ENCODE measurements around the gene CEP112. TPM values are rescaled to one million over a fixed set of nuclear protein-coding genes. Genes with fewer than 3 reads are reported as not detected.
"Not testable (repeated sequence)": the region's sequence is repeated elsewhere in the genome, so short reads cannot be mapped to it uniquely, and the experiment has no call there.

CEP112 gene
- total RNA-seq, 1 donor from 2014 or later: 14.5 TPM

DNA sequence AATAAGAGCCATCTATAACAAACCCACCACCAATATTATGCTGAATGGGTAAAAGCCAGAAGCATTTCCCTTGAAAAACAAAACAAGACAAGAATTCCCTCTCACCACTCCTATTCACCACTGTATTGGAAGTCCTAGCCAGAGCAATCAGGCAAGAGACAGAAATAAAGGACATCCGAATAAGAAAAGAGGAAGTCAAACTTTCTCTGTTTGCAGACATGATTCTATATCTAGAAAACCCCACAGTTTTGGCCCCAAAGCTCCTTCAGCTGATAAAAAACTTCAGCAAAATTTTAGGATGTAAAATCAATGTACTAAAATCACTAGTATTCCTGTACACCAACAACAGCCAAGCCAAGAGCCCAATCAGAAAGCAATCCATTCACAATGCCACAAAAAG is 358.7 kb downstream of the CEP112 start:
- DNase-seq: no peak
- TF ChIP-seq, protein P1, sequence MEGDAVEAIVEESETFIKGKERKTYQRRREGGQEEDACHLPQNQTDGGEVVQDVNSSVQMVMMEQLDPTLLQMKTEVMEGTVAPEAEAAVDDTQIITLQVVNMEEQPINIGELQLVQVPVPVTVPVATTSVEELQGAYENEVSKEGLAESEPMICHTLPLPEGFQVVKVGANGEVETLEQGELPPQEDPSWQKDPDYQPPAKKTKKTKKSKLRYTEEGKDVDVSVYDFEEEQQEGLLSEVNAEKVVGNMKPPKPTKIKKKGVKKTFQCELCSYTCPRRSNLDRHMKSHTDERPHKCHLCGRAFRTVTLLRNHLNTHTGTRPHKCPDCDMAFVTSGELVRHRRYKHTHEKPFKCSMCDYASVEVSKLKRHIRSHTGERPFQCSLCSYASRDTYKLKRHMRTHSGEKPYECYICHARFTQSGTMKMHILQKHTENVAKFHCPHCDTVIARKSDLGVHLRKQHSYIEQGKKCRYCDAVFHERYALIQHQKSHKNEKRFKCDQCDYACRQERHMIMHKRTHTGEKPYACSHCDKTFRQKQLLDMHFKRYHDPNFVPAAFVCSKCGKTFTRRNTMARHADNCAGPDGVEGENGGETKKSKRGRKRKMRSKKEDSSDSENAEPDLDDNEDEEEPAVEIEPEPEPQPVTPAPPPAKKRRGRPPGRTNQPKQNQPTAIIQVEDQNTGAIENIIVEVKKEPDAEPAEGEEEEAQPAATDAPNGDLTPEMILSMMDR (IDR thresholded peaks at IDR 0.05; ENCODE audit: borderline replicate concordance): no peak
- intact Hi-C loops (cut with micrococcal nuclease): no loop called here
- no peaks in the 10 kb centered on the region for H3K4me1 ChIP-seq
- H3K9me3 ChIP-seq (replicated peaks): peaks cover 65% of the 10 kb centered on the region
- H3K4me3 ChIP-seq: no peak overlapping the region
- H3K27ac ChIP-seq (replicated peaks): no peak overlapping the region
- H3K27me3 ChIP-seq (ENCODE audit: low read depth): no peaks in the 10 kb centered on the region
- peaks cover 25% of the 10 kb centered on the region for H3K36me3 ChIP-seq

DNA sequence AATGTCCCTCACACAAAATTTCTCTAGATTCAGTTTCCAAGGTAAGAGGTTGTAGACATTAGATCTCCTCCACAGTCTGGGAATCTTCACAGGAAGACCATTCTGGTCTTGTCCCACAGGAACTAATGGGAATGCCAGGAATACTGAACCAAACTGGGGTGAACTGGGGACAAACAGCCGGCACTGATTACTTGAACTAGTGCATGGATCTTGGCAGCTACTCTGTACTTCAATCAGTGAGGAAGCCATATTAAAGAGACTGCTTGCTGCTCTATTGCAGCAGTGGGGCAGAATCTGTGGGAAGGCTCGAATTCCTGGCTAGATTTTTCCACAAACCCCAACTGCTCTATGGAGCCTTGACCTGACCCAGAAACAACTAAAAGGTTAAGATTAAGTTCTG is 361.6 kb downstream of the CEP112 start:
- H3K4me3 ChIP-seq: no peak overlapping the region
- DNase-seq: no peak
- H3K36me3 ChIP-seq: peaks cover 10% of the 10 kb centered on the region
- intact Hi-C loops (cut with micrococcal nuclease): no loop called here
- H3K4me1 ChIP-seq: no peaks in the 10 kb centered on the region
- H3K27ac ChIP-seq (replicated peaks): no peak overlapping the region
- no peaks in the 10 kb centered on the region for H3K27me3 ChIP-seq (ENCODE audit: low read depth)
- TF ChIP-seq, protein P1 (IDR thresholded peaks at IDR 0.05; ENCODE audit: borderline replicate concordance): no peak
- peaks cover 54% of the 10 kb centered on the region for H3K9me3 ChIP-seq (replicated peaks)

DNA sequence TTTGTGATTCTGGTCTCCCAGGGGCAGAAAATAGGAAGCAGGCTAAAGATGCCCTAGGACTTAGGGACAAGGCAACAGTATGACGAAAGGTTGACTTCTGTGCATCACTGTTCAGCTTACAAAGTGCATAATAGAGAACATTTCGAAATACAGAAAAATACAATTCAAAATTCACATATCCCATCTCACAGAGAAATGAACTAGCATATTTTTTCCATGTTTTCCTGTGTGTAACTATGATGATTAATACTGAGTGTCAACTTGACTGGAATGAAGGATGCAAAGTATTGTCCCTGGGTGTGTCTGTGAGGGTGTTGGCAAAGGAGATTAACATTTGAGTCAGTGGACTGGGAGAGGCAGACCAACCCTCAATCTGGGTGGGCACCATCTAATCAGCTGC is 365.4 kb downstream of the CEP112 start:
- H3K36me3 ChIP-seq; H3K27me3 ChIP-seq (ENCODE audit: low read depth); H3K4me3 ChIP-seq; DNase-seq; intact Hi-C loops (cut with micrococcal nuclease); H3K27ac ChIP-seq (replicated peaks); H3K4me1 ChIP-seq: not testable (repeated sequence)
- peaks cover 16% of the 10 kb centered on the region for H3K9me3 ChIP-seq (replicated peaks)

DNA sequence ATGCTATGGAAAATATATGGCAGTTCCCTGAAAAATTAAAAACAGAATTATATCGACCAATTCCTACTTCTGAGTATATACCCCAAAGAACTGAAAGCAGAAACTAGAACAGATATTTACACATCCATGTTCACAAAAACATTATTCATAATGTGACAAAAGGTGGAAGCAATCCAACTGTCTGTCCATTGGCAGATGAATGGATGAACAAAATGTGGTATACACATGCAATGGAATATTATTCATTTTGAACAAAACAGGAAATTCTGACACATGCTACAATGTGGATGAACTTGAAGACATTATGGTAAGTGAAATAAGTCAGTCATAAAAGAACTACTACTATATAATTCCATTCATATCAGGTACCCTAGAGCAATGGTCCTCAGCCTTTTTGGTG is 367.0 kb downstream of the CEP112 start:
- no peak for DNase-seq
- H3K27me3 ChIP-seq (ENCODE audit: low read depth): no peaks in the 10 kb centered on the region
- H3K36me3 ChIP-seq: no peaks in the 10 kb centered on the region
- H3K4me1 ChIP-seq: no peaks in the 10 kb centered on the region
- no peak overlapping the region for H3K4me3 ChIP-seq
- TF ChIP-seq, protein P1 (IDR thresholded peaks at IDR 0.05; ENCODE audit: borderline replicate concordance): no peak
- no peak overlapping the region for H3K27ac ChIP-seq (replicated peaks)
- intact Hi-C loops (cut with micrococcal nuclease): no loop called here
- H3K9me3 ChIP-seq (replicated peaks): peaks cover 4% of the 10 kb centered on the region

DNA sequence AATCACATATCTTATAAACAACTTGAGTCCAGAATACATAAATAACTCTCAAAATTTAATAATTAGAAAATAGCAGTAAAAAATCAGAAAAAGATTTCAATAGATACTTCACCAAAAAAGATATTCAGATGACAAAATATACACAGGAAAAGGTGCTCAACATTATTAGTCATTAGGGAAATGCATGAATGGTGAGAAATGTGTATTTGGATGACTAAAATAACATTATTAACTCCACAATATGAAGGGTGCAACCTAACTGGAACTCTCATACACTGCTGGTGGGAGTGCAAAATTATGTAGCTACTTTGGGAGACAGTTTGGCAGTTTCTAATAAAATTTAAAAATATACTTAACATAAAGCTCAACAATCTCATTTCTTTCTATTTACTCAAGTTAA is 368.2 kb downstream of the CEP112 start:
- Histone ChIP-seq H3K4me3 (no peak overlapping the region), H3K27ac (replicated peaks) (no peak overlapping the region), H3K9me3 (replicated peaks) (peaks cover 4% of the 10 kb centered on the region), H3K27me3 (ENCODE audit: low read depth) (no peaks in the 10 kb centered on the region), H3K4me1 (no peaks in the 10 kb centered on the region), H3K36me3 (no peaks in the 10 kb centered on the region)
- DNase-seq: no peak
- TF ChIP-seq, protein P1 (IDR thresholded peaks at IDR 0.05; ENCODE audit: borderline replicate concordance): no peak
- intact Hi-C loops (cut with micrococcal nuclease): no loop called here

DNA sequence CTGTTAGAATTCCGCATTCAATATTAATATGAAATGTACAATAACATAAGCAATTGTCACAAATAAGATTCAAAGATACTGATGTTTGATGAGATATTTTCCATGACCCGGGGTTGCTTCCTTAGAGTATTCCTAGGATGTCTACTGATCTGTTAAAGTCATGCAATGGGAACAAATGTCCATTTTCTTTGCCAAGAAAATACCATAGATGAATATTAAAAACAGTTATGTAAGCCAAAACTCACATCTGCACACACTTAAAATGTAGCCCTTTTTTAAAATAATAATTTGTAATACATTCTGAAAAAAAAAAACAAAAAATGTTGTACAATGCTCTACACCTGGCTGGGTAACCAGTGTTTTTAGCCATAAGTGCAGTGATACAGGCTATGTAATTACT is 371.1 kb downstream of the CEP112 start:
- Histone ChIP-seq H3K9me3 (replicated peaks) (no peaks in the 10 kb centered on the region), H3K4me1 (no peaks in the 10 kb centered on the region), H3K4me3 (no peak overlapping the region), H3K27ac (replicated peaks) (no peak overlapping the region), H3K36me3 (no peaks in the 10 kb centered on the region), H3K27me3 (ENCODE audit: low read depth) (no peaks in the 10 kb centered on the region)
- intact Hi-C loops (cut with micrococcal nuclease): no loop called here
- no peak for DNase-seq
- TF ChIP-seq, protein P1 (IDR thresholded peaks at IDR 0.05; ENCODE audit: borderline replicate concordance): no peak
